NOMO-1 treated with DMSO at 0.1 percent for 48 hours (cell line): ENCODE measurements around the gene IFNGR1.
A peak's percentile ranks its signal among the peaks of the same experiment; 100 is the strongest.
"Not testable (repeated sequence)": the region's sequence is repeated elsewhere in the genome, so short reads cannot be mapped to it uniquely, and the experiment has no call there.

Experiments
- DNase-seq: peaks from one replicate; lab custom pipeline; 2025; ENCODE audit not compliant: unreplicated experiment; lab: John Stamatoyannopoulos, UW

The IFNGR1 gene

GRCh38 chr6:137218917-137219663 is at the start of gene IFNGR1:
Gene IFNGR1, minus strand, starts transcription at chr6:137219385. Its CDS starts 58 bp downstream, at chr6:137219327.
- peak; percentile 91 for DNase-seq

GRCh38 chr6:137268911-137269310 is 49.7 kb upstream of the IFNGR1 start:
- DNase-seq, result no peak

- DNase-seq, result no peak
Observed at GRCh38 chr6:137266309-137266586, 47.1 kb upstream of the IFNGR1 start.

GRCh38 chr6:137265561-137266308 is 46.5 kb upstream of the IFNGR1 start:
- DNase-seq, result no peak

GRCh38 chr6:137264311-137265075 is 45.3 kb upstream of the IFNGR1 start:
- DNase-seq, result no peak

- peak; percentile 58 for DNase-seq
Observed at GRCh38 chr6:137261761-137262160, 42.6 kb upstream of the IFNGR1 start.

- DNase-seq, result no peak
Observed at GRCh38 chr6:137261361-137261760, 42.2 kb upstream of the IFNGR1 start.

GRCh38 chr6:137260217-137260616 is 41.0 kb upstream of the IFNGR1 start:
- no peak for DNase-seq

GRCh38 chr6:137259349-137259748 is 40.2 kb upstream of the IFNGR1 start:
- DNase-seq, result no peak

GRCh38 chr6:137258170-137258569 is 39.0 kb upstream of the IFNGR1 start:
- DNase-seq, result peak; percentile 53

GRCh38 chr6:137256350-137257103 is 37.3 kb upstream of the IFNGR1 start:
- DNase-seq, result no peak

- no peak for DNase-seq
Observed at GRCh38 chr6:137254966-137255365, 35.8 kb upstream of the IFNGR1 start.

- DNase-seq, result not testable (repeated sequence)
Observed at GRCh38 chr6:137254430-137254829, 35.2 kb upstream of the IFNGR1 start.

- peak; percentile 93 for DNase-seq
Observed at GRCh38 chr6:137248702-137249101, 29.5 kb upstream of the IFNGR1 start.

GRCh38 chr6:137247724-137248123 is 28.5 kb upstream of the IFNGR1 start:
- no peak for DNase-seq

GRCh38 chr6:137246791-137247202 is 27.6 kb upstream of the IFNGR1 start:
- DNase-seq, result no peak

- no peak for DNase-seq
Observed at GRCh38 chr6:137246164-137246563, 27.0 kb upstream of the IFNGR1 start.

GRCh38 chr6:137241481-137242038 is 22.4 kb upstream of the IFNGR1 start:
- no peak for DNase-seq

- DNase-seq, result peak; percentile 90
Observed at GRCh38 chr6:137240168-137240567, 21.0 kb upstream of the IFNGR1 start.

GRCh38 chr6:137237413-137238170 is 18.4 kb upstream of the IFNGR1 start:
- DNase-seq, result no peak
